ENCODE results near the gene RAB1B.

The RAB1B gene

DNA sequence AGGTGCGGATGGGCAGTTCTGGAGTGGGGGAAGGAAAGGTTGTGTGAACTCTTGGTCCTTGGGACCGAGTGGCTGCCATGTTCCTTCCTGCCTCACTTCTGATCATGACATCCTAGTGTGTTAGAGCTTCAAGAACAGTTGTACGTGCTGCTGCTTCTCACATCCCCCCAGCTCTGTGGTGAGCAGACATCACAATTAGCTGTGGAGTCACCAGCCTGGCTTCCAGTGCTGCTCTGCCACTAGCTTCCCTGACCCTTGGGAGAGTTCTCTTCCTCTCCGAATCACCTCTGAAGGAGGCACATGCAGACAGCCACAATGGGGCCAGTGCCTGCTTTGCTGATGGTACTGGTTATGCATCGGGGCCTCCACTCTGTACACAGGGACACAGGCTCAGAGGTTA lies 6.2 kb upstream of the RAB1B start:
- Histone ChIP-seq H3K9me3 (ENCODE audit: control insufficient read depth, low read depth, low read length) (no peaks in the 10 kb centered on the region), H3K9ac (ENCODE audit: low read length) (no peak overlapping the region), H3K4me1 (ENCODE audit: control insufficient read depth, low read depth, low read length) (no peaks in the 10 kb centered on the region), H3K4me3 (ENCODE audit: low read length) (no peak overlapping the region), H3K36me3 (ENCODE audit: control insufficient read depth, low read depth, low read length) (peaks cover 33% of the 10 kb centered on the region), H3K27ac (ENCODE audit: low read length) (no peak overlapping the region), H3K27me3 (ENCODE audit: control insufficient read depth, insufficient read depth, low read length) (no peaks in the 10 kb centered on the region)

GRCh38 chr11:66262696-66263095 lies 5.7 kb upstream of the RAB1B start:
- Histone ChIP-seq H3K27me3 (ENCODE audit: control insufficient read depth, insufficient read depth, low read length) (no peaks in the 10 kb centered on the region), H3K4me3 (ENCODE audit: low read length) (no peak overlapping the region), H3K9ac (ENCODE audit: low read length) (no peak overlapping the region), H3K9me3 (ENCODE audit: control insufficient read depth, low read depth, low read length) (no peaks in the 10 kb centered on the region), H3K4me1 (ENCODE audit: control insufficient read depth, low read depth, low read length) (no peaks in the 10 kb centered on the region), H3K36me3 (ENCODE audit: control insufficient read depth, low read depth, low read length) (peaks cover 33% of the 10 kb centered on the region), H3K27ac (ENCODE audit: low read length) (no peak overlapping the region)

DNA sequence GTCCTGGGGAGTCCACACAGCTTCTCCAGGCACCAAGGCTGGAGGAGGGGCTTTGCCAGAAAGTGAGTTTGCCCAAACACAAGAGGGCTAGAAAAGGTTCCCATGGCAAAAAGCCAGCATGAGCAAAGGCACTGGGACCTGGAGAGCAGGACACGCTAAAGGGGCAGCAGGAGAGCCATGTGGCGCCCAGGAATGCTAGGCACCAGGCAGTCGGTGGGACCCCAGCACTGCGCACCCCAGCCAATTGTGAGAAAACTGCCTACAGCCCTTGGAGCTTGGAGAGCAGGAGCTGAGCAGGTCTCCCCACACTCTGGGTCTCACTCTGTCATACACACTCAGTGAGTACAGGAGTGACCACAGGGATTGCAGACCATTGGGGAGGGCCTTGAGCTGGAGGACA lies 5.2 kb upstream of the RAB1B start:
- Histone ChIP-seq H3K4me1 (ENCODE audit: control insufficient read depth, low read depth, low read length) (no peaks in the 10 kb centered on the region), H3K9me3 (ENCODE audit: control insufficient read depth, low read depth, low read length) (no peaks in the 10 kb centered on the region), H3K4me3 (ENCODE audit: low read length) (no peak overlapping the region), H3K36me3 (ENCODE audit: control insufficient read depth, low read depth, low read length) (peaks cover 33% of the 10 kb centered on the region), H3K9ac (ENCODE audit: low read length) (no peak overlapping the region), H3K27me3 (ENCODE audit: control insufficient read depth, insufficient read depth, low read length) (no peaks in the 10 kb centered on the region), H3K27ac (ENCODE audit: low read length) (no peak overlapping the region)

GRCh38 chr11:66263785-66264184 lies 4.7 kb upstream of the RAB1B start:
- peaks cover 33% of the 10 kb centered on the region for H3K36me3 ChIP-seq (ENCODE audit: control insufficient read depth, low read depth, low read length)
- no peak overlapping the region for H3K27ac ChIP-seq (ENCODE audit: low read length)
- no peaks in the 10 kb centered on the region for H3K4me1 ChIP-seq (ENCODE audit: control insufficient read depth, low read depth, low read length)
- H3K4me3 ChIP-seq (ENCODE audit: low read length) = no peak overlapping the region
- no peaks in the 10 kb centered on the region for H3K9me3 ChIP-seq (ENCODE audit: control insufficient read depth, low read depth, low read length)
- no peaks in the 10 kb centered on the region for H3K27me3 ChIP-seq (ENCODE audit: control insufficient read depth, insufficient read depth, low read length)
- H3K9ac ChIP-seq (ENCODE audit: low read length) = no peak overlapping the region

- Histone ChIP-seq H3K27ac (ENCODE audit: low read length) (no peak overlapping the region), H3K9me3 (ENCODE audit: control insufficient read depth, low read depth, low read length) (no peaks in the 10 kb centered on the region), H3K4me1 (ENCODE audit: control insufficient read depth, low read depth, low read length) (peaks cover under 1% of the 10 kb centered on the region), H3K36me3 (ENCODE audit: control insufficient read depth, low read depth, low read length) (peaks cover 33% of the 10 kb centered on the region), H3K9ac (ENCODE audit: low read length) (no peak overlapping the region), H3K4me3 (ENCODE audit: low read length) (no peak overlapping the region), H3K27me3 (ENCODE audit: control insufficient read depth, insufficient read depth, low read length) (no peaks in the 10 kb centered on the region)
Measured at GRCh38 chr11:66264383-66264782, 4.1 kb upstream of the RAB1B start.

- peaks cover 33% of the 10 kb centered on the region for H3K36me3 ChIP-seq (ENCODE audit: control insufficient read depth, low read depth, low read length)
Measured at GRCh38 chr11:66264914-66265313, 3.5 kb upstream of the RAB1B start.

GRCh38 chr11:66265531-66266377 lies 2.7 kb upstream of the RAB1B start:
- H3K4me1 ChIP-seq (ENCODE audit: control insufficient read depth, low read depth, low read length) = peaks cover 4% of the 10 kb centered on the region
- H3K27ac ChIP-seq (ENCODE audit: low read length) = no peak overlapping the region
- H3K27me3 ChIP-seq (ENCODE audit: control insufficient read depth, insufficient read depth, low read length) = no peaks in the 10 kb centered on the region
- no peak overlapping the region for H3K9ac ChIP-seq (ENCODE audit: low read length)
- peaks cover 33% of the 10 kb centered on the region for H3K36me3 ChIP-seq (ENCODE audit: control insufficient read depth, low read depth, low read length)
- H3K9me3 ChIP-seq (ENCODE audit: control insufficient read depth, low read depth, low read length) = no peaks in the 10 kb centered on the region
- no peak overlapping the region for H3K4me3 ChIP-seq (ENCODE audit: low read length)

More at GRCh38 chr11:66264914-66265313, 3.5 kb upstream of the RAB1B start:
- no peak overlapping the region for H3K9ac ChIP-seq (ENCODE audit: low read length)
- H3K9me3 ChIP-seq (ENCODE audit: control insufficient read depth, low read depth, low read length) = no peaks in the 10 kb centered on the region
- peaks cover 4% of the 10 kb centered on the region for H3K4me1 ChIP-seq (ENCODE audit: control insufficient read depth, low read depth, low read length)
- no peaks in the 10 kb centered on the region for H3K27me3 ChIP-seq (ENCODE audit: control insufficient read depth, insufficient read depth, low read length)
- no peak overlapping the region for H3K27ac ChIP-seq (ENCODE audit: low read length)
- no peak overlapping the region for H3K4me3 ChIP-seq (ENCODE audit: low read length)

- H3K4me3 ChIP-seq (ENCODE audit: low read length) = peak overlapping the region; percentile 54
- peaks cover 33% of the 10 kb centered on the region for H3K36me3 ChIP-seq (ENCODE audit: control insufficient read depth, low read depth, low read length)
- no peaks in the 10 kb centered on the region for H3K9me3 ChIP-seq (ENCODE audit: control insufficient read depth, low read depth, low read length)
- H3K27ac ChIP-seq (ENCODE audit: low read length) = no peak overlapping the region
- no peaks in the 10 kb centered on the region for H3K27me3 ChIP-seq (ENCODE audit: control insufficient read depth, insufficient read depth, low read length)
- peaks cover 4% of the 10 kb centered on the region for H3K4me1 ChIP-seq (ENCODE audit: control insufficient read depth, low read depth, low read length)
- no peak overlapping the region for H3K9ac ChIP-seq (ENCODE audit: low read length)
Measured at GRCh38 chr11:66266378-66267038, 1.9 kb upstream of the RAB1B start.

GRCh38 chr11:66267039-66267378 lies 1.4 kb upstream of the RAB1B start:
- Histone ChIP-seq H3K9ac (ENCODE audit: low read length) (no peak overlapping the region), H3K9me3 (ENCODE audit: control insufficient read depth, low read depth, low read length) (no peaks in the 10 kb centered on the region), H3K27me3 (ENCODE audit: control insufficient read depth, insufficient read depth, low read length) (no peaks in the 10 kb centered on the region), H3K36me3 (ENCODE audit: control insufficient read depth, low read depth, low read length) (peaks cover 34% of the 10 kb centered on the region), H3K27ac (ENCODE audit: low read length) (no peak overlapping the region), H3K4me3 (ENCODE audit: low read length) (peak overlapping the region; percentile 54), H3K4me1 (ENCODE audit: control insufficient read depth, low read depth, low read length) (peaks cover 4% of the 10 kb centered on the region)

- Histone ChIP-seq H3K36me3 (ENCODE audit: control insufficient read depth, low read depth, low read length) (peaks cover 34% of the 10 kb centered on the region), H3K9me3 (ENCODE audit: control insufficient read depth, low read depth, low read length) (no peaks in the 10 kb centered on the region), H3K4me1 (ENCODE audit: control insufficient read depth, low read depth, low read length) (peaks cover 4% of the 10 kb centered on the region), H3K27ac (ENCODE audit: low read length) (no peak overlapping the region), H3K27me3 (ENCODE audit: control insufficient read depth, insufficient read depth, low read length) (no peaks in the 10 kb centered on the region), H3K4me3 (ENCODE audit: low read length) (peak overlapping the region; percentile 70), H3K9ac (ENCODE audit: low read length) (peak overlapping the region; percentile 34)
Measured at GRCh38 chr11:66267379-66268243, 828 bp upstream of the RAB1B start.
